K562 (cell line): Measurements from ENCODE around the gene REEP2. TPM values are rescaled to one million over a fixed set of nuclear protein-coding genes. Genes with fewer than 3 reads are reported as not detected.

Experiments used
- AFF4 ChIP-seq: sonication (generic); formaldehyde crosslinking; IDR thresholded peaks from 2 replicates; pipeline ENCODE4 v1.8.0; 2023; ENCODE audit warnings: mild to moderate bottlenecking, missing genetic modification reagents
- ARID1B ChIP-seq: fragments of 450-650 bp; IDR thresholded peaks from 2 replicates; pipeline ENCODE4 v1.6.1; 2016; ENCODE audit warnings: antibody characterized with exemption, mild to moderate bottlenecking, inconsistent platforms
- BMI1 ChIP-seq: fragments of 150-350 bp; IDR thresholded peaks from 2 replicates; pipeline ENCODE4 v1.6.1; 2014; ENCODE audit warnings: low read length
- FOXA1 ChIP-seq: fragments of 450-650 bp; IDR thresholded peaks from 2 replicates; pipeline ENCODE4 v1.6.1; 2016; ENCODE audit warnings: mild to moderate bottlenecking, borderline replicate concordance
- FOXJ3 ChIP-seq: sonication (generic); formaldehyde crosslinking; IDR thresholded peaks from 2 replicates; pipeline ENCODE4 v1.4.0; 2020; ENCODE audit warnings: mild to moderate bottlenecking, missing genetic modification reagents
- HNRNPUL1 ChIP-seq: fragments of 200-400 bp; formaldehyde crosslinking; IDR thresholded peaks from 2 replicates; pipeline ENCODE4 v1.6.1; 2017; ENCODE audit warnings: low read length
- ID3 ChIP-seq, 2 experiments: fragments of 250-450 bp in 1 of 2; fragments of 450-650 bp in 1 of 2; sonication (Bioruptor Pico) in 1 of 2; IDR thresholded peaks; 2 replicates each; pipeline versions ENCODE4 v1.6.1 to v1.8.0; 2016 to 2021; ENCODE audit warnings: mild to moderate bottlenecking in 2 of 2, moderate library complexity in 2 of 2, missing compliant biosample characterization in 1 of 2, missing genetic modification characterization in 1 of 2
- KHSRP ChIP-seq: fragments of 450-650 bp; IDR thresholded peaks from 2 replicates; pipeline ENCODE4 v1.6.1; 2017
- NBN ChIP-seq: fragments of 450-650 bp; IDR thresholded peaks from 2 replicates; pipeline ENCODE4 v1.6.1; 2016; ENCODE audit warnings: low read depth, mild to moderate bottlenecking
- NCOA2 ChIP-seq, 2 experiments: fragments of 450-650 bp; IDR thresholded peaks; 2 replicates each; pipeline ENCODE4 v1.6.1; 2018; ENCODE audit warnings: mild to moderate bottlenecking in 2 of 2, moderate library complexity in 1 of 2; ENCODE audit not compliant: partially characterized antibody in 2 of 2
- PPARD ChIP-seq: fragments of 250-450 bp; sonication (Bioruptor Pico); IDR thresholded peaks from 2 replicates; pipeline ENCODE4 v1.8.0; 2022; ENCODE audit warnings: inconsistent platforms, mild to moderate bottlenecking, moderate library complexity
- PRPF4 ChIP-seq: fragments of 200-400 bp; formaldehyde crosslinking; IDR thresholded peaks from one replicate; pipeline ENCODE4 v1.6.1; 2017; ENCODE audit warnings: low read length, low read depth, mild to moderate bottlenecking; ENCODE audit not compliant: insufficient read depth, poor library complexity, severe bottlenecking
- SAFB ChIP-seq: fragments of 200-400 bp; formaldehyde crosslinking; IDR thresholded peaks from 2 replicates; pipeline ENCODE4 v1.6.1; 2017; ENCODE audit warnings: low read depth, low read length, borderline replicate concordance
- SAFB2 ChIP-seq: fragments of 200-400 bp; formaldehyde crosslinking; IDR thresholded peaks from 2 replicates; pipeline ENCODE4 v1.6.1; 2018; ENCODE audit warnings: borderline replicate concordance, low read length, low read depth, moderate library complexity; ENCODE audit not compliant: severe bottlenecking
- SETDB1 ChIP-seq: IDR thresholded peaks from one replicate; pipeline ENCODE4 v1.6.1; 2012; ENCODE audit warnings: low read length, control low read depth, inconsistent platforms
- TCF7L2 ChIP-seq: fragments of 150-350 bp; IDR thresholded peaks from 2 replicates; pipeline ENCODE4 v1.6.1; 2016; ENCODE audit warnings: low read depth, mild to moderate bottlenecking, low read length, moderate library complexity
- TCFL5 ChIP-seq: fragments of 250-450 bp; sonication (Bioruptor Pico); conservative IDR thresholded peaks from 2 replicates; pipeline ENCODE4 v1.6.1; 2021; ENCODE audit warnings: mild to moderate bottlenecking, moderate library complexity, matching md5 sums
- TFAM ChIP-seq: fragments of 250-450 bp; sonication (Bioruptor Pico); conservative IDR thresholded peaks from 2 replicates; pipeline ENCODE4 v1.5.0; 2021; ENCODE audit warnings: mild to moderate bottlenecking, moderate library complexity
- THRAP3 ChIP-seq: fragments of 450-650 bp; IDR thresholded peaks from 2 replicates; pipeline ENCODE4 v1.6.1; 2016; ENCODE audit warnings: mild to moderate bottlenecking, inconsistent platforms, borderline replicate concordance
- TSC22D4 ChIP-seq: fragments of 450-650 bp; IDR thresholded peaks from 2 replicates; pipeline ENCODE4 v1.6.1; 2016; ENCODE audit warnings: missing genetic modification characterization, missing biosample characterization, control low read depth
- ZFP30 ChIP-seq: fragments of 250-450 bp; sonication (Bioruptor Pico); IDR thresholded peaks from 2 replicates; pipeline ENCODE4 v1.8.0; 2022; ENCODE audit warnings: moderate library complexity, mild to moderate bottlenecking, inconsistent platforms, borderline replicate concordance
- ZNF282 ChIP-seq: sonication (generic); formaldehyde crosslinking; IDR thresholded peaks from 2 replicates; pipeline ENCODE4 v1.8.1; 2023; ENCODE audit warnings: missing genetic modification reagents
- ZNF512 ChIP-seq: IDR thresholded peaks from 2 replicates; pipeline ENCODE4 v1.6.1; 2016; ENCODE audit warnings: missing genetic modification characterization, missing compliant biosample characterization
- ZNF764 ChIP-seq: fragments of 250-450 bp; sonication (Bioruptor Pico); IDR thresholded peaks from 2 replicates; pipeline ENCODE4 v1.4.0; 2020; ENCODE audit warnings: low read depth, mild to moderate bottlenecking, moderate library complexity
- ZNF778 ChIP-seq: fragments of 450-650 bp; formaldehyde crosslinking; IDR thresholded peaks from 2 replicates; pipeline ENCODE4 v1.4.0; 2020; ENCODE audit warnings: mild to moderate bottlenecking, moderate library complexity
- ZNF830 ChIP-seq: fragments of 250-450 bp; sonication (Bioruptor Pico); IDR thresholded peaks from 2 replicates; pipeline ENCODE4 v1.5.0; 2021; ENCODE audit warnings: mild to moderate bottlenecking
- polyA plus RNA-seq, 8 experiments: library from polyadenylated mRNA; depleted of rRNA in 4 of 8; stranded (reverse) in 5 of 8; unstranded in 3 of 8; fragments of >200 nt; fragmentation: Nextera tagmentation in 2 of 8; fragmentation: Illumina TruSeq in 1 of 8; extraction: Ambion mirVana in 2 of 8; extraction: Trizol in 1 of 8; gene quantifications; 2 replicates each; pipeline versions ENCODE4 v1.2.1 to v1.2.3, GENCODE V29; 2011 to 2014; ENCODE audit warnings: inconsistent platforms in 1 of 8, missing spikeins in 1 of 8
- total RNA-seq, 7 experiments: library from RNA; depleted of rRNA in 6 of 7; stranded (reverse); fragments of >200 nt in 6 of 7; fragmentation: Illumina TruSeq in 2 of 7; extraction: Trizol in 2 of 7; gene quantifications; 2 replicates each; pipeline versions ENCODE4 v1.2.1 to v1.2.3, GENCODE V29; 2011 to 2021; ENCODE audit warnings: low replicate concordance in 1 of 7

The REEP2 gene
- total and polyA plus RNA-seq, 9 of the 15 experiments (the other 6 are each of a cell fraction or from before 2014, with no cell fraction given), result 0.03 to 1.1 (median 0.12) TPM; not detected in 1

- TF ChIP-seq NCOA2 (IDR thresholded peaks at IDR 0.05; ENCODE audit: partially characterized antibody in 2 of 2) (no peak), ZNF778 (no peak), ZFP30 (CRISPR knock-in tag) (no peak), ZNF512 (tag) (no peak), FOXA1 (no peak), SAFB (0 out of 2 replicates have a peak, but pooled peaks have one; percentile 34), THRAP3 (no peak), ZNF282 (CRISPR knock-in tag) (no peak), TFAM (CRISPR knock-in tag) (no peak), AFF4 (CRISPR knock-in tag) (peak; percentile 96), ZNF764 (CRISPR knock-in tag) (no peak), KHSRP (no peak), TSC22D4 (tag) (no peak), BMI1 (no peak), ZNF830 (no peak), ARID1B (peak; percentile 42; the same call in 1 of the 2 replicates), PRPF4 (peak; percentile 56), ID3 (CRISPR knock-in tag; IDR thresholded peaks at IDR 0.05) (no peak), ID3 (tag; IDR thresholded peaks at IDR 0.05) (no peak), SAFB2 (no peak), FOXJ3 (no peak), HNRNPUL1 (no peak), PPARD (CRISPR knock-in tag) (no peak), TCF7L2 (no peak), NBN (no peak), TCFL5 (CRISPR knock-in tag) (no peak), SETDB1 (no peak)
Observed at GRCh38 chr5:138464008-138464387, 25.1 kb downstream of the REEP2 start (continued).
